H9 (cell line): ENCODE measurements around the gene GAS2. TPM values are rescaled to one million over a fixed set of nuclear protein-coding genes. Genes with fewer than 3 reads are reported as not detected.

Experiments used
- DNase-seq: peaks from one replicate; pipeline ENCODE4 v3.0.0-alpha.2; 2017
- H2AFZ ChIP-seq: one replicate; pipeline ENCODE4 v1.6.1; 2013; ENCODE audit warnings: mild to moderate bottlenecking, low read length, control low read depth, moderate library complexity
- H2AK5ac ChIP-seq: 2 replicates; pipeline ENCODE4 v1.6.1; 2013; ENCODE audit warnings: low read length, control low read depth, mixed read lengths; ENCODE audit not compliant: insufficient read length
- H2BK120ac ChIP-seq: one replicate; pipeline ENCODE4 v1.6.1; 2013; ENCODE audit warnings: low read depth, mild to moderate bottlenecking, low read length, control low read depth, inconsistent platforms; ENCODE audit not compliant: poor library complexity, severe bottlenecking
- H2BK12ac ChIP-seq: 2 replicates; pipeline ENCODE4 v1.6.1; 2013; ENCODE audit warnings: low read length, control low read depth, mixed read lengths, low read depth; ENCODE audit not compliant: insufficient read length
- H2BK15ac ChIP-seq: 2 replicates; pipeline ENCODE4 v1.6.1; 2013; ENCODE audit warnings: low read depth, low read length, control low read depth
- H2BK20ac ChIP-seq: one replicate; pipeline ENCODE4 v1.6.1; 2013; ENCODE audit warnings: low read depth, mild to moderate bottlenecking, low read length, control low read depth, inconsistent platforms; ENCODE audit not compliant: poor library complexity, severe bottlenecking
- H2BK5ac ChIP-seq: 2 replicates; pipeline ENCODE4 v1.6.1; 2013; ENCODE audit warnings: low read length, control low read depth, mixed read lengths; ENCODE audit not compliant: insufficient read length
- H3K14ac ChIP-seq: 2 replicates; pipeline ENCODE4 v1.6.1; 2013; ENCODE audit warnings: low read length, control low read depth; ENCODE audit not compliant: insufficient read depth
- H3K18ac ChIP-seq: 2 replicates; pipeline ENCODE4 v1.6.1; 2013; ENCODE audit warnings: low read depth, mild to moderate bottlenecking, mixed read lengths, low read length, control low read depth; ENCODE audit not compliant: insufficient read length
- H3K23ac ChIP-seq: 2 replicates; pipeline ENCODE4 v1.6.1; 2013; ENCODE audit warnings: low read length, control low read depth, mixed read lengths, low read depth; ENCODE audit not compliant: insufficient read length
- H3K23me2 ChIP-seq: 2 replicates; pipeline ENCODE4 v1.6.1; 2013; ENCODE audit warnings: low read depth, mild to moderate bottlenecking, mixed read lengths, low read length, control low read depth; ENCODE audit not compliant: insufficient read length, poor library complexity, severe bottlenecking
- H3K27ac ChIP-seq: 2 replicates; pipeline ENCODE4 v1.5.1; 2013; ENCODE audit warnings: low read length, control low read depth, mixed read lengths, low read depth; ENCODE audit not compliant: insufficient read length
- H3K27me3 ChIP-seq: 2 replicates; pipeline ENCODE4 v1.6.1; 2013; ENCODE audit warnings: low read length, control low read depth, inconsistent platforms; ENCODE audit not compliant: insufficient read depth
- H3K4ac ChIP-seq: 2 replicates; pipeline ENCODE4 v1.6.1; 2013; ENCODE audit warnings: low read depth, mild to moderate bottlenecking, control low read depth, inconsistent platforms, low read length, moderate library complexity
- H3K4me1 ChIP-seq: 2 replicates; pipeline ENCODE4 v1.6.1; 2013; ENCODE audit warnings: low read length, control low read depth, inconsistent platforms; ENCODE audit not compliant: insufficient read depth
- H3K4me2 ChIP-seq: 2 replicates; pipeline ENCODE4 v1.6.1; 2013; ENCODE audit warnings: low read length, control low read depth, mixed read lengths; ENCODE audit not compliant: insufficient read length, insufficient read depth
- H3K56ac ChIP-seq: 2 replicates; pipeline ENCODE4 v1.6.1; 2013; ENCODE audit warnings: low read depth, mild to moderate bottlenecking, mixed read lengths, low read length, control low read depth; ENCODE audit not compliant: insufficient read length
- H3K79me1 ChIP-seq: 2 replicates; pipeline ENCODE4 v1.6.1; 2013; ENCODE audit warnings: low read depth, mild to moderate bottlenecking, moderate library complexity, low read length, control low read depth, inconsistent platforms; ENCODE audit not compliant: insufficient read depth, poor library complexity, severe bottlenecking
- H3K79me2 ChIP-seq: 2 replicates; pipeline ENCODE4 v1.6.1; 2013; ENCODE audit warnings: low read length, control low read depth, inconsistent platforms; ENCODE audit not compliant: insufficient read depth
- H3K9ac ChIP-seq: 2 replicates; pipeline ENCODE4 v1.6.1; 2013; ENCODE audit warnings: low read length, control low read depth, mixed read lengths; ENCODE audit not compliant: insufficient read length; ENCODE audit errors: extremely low read depth
- H3K9me3 ChIP-seq: one replicate; pipeline ENCODE4 v1.6.1; 2013; ENCODE audit warnings: low read depth, low read length, inconsistent platforms; ENCODE audit not compliant: control insufficient read depth
- H3T11ph ChIP-seq: one replicate; pipeline ENCODE4 v1.6.1; 2013; ENCODE audit warnings: mild to moderate bottlenecking, low read length, control low read depth, inconsistent platforms
- H4K20me1 ChIP-seq: one replicate; pipeline ENCODE4 v1.6.1; 2013; ENCODE audit not compliant: control insufficient read depth, insufficient read length, insufficient read depth
- H4K5ac ChIP-seq: 2 replicates; pipeline ENCODE4 v1.6.1; 2013; ENCODE audit warnings: low read depth, mild to moderate bottlenecking, mixed read lengths, low read length, control low read depth; ENCODE audit not compliant: insufficient read length
- H4K8ac ChIP-seq: replicated peaks from 2 replicates; pipeline ENCODE4 v1.6.1; 2013; ENCODE audit warnings: low read length, control low read depth, mixed read lengths, low read depth; ENCODE audit not compliant: insufficient read length
- H4K91ac ChIP-seq: 2 replicates; pipeline ENCODE4 v1.6.1; 2013; ENCODE audit warnings: low read depth, mild to moderate bottlenecking, moderate library complexity, mixed read lengths, low read length, control low read depth; ENCODE audit not compliant: insufficient read length
- H3K27ac Mint-ChIP-seq, 3 experiments: 2 replicates in 2 of 3; 3 replicates in 1 of 3; pipeline ENCODE4 v1.8.0; 2020 to 2021; ENCODE audit warnings: mixed read lengths in 3 of 3, mild to moderate bottlenecking in 1 of 3, moderate library complexity in 1 of 3
- H3K27me3 Mint-ChIP-seq: 2 replicates; pipeline ENCODE4 v1.8.0; 2021; ENCODE audit warnings: low read depth, mild to moderate bottlenecking, moderate library complexity, mixed read lengths
- H3K36me3 Mint-ChIP-seq, 3 experiments: 2 replicates in 2 of 3; 3 replicates in 1 of 3; pipeline ENCODE4 v1.8.0; 2020 to 2021; ENCODE audit warnings: low read depth in 3 of 3, mixed read lengths in 3 of 3; ENCODE audit not compliant: insufficient read depth in 1 of 3
- H3K4me1 Mint-ChIP-seq, 2 experiments: 2 replicates each; pipeline ENCODE4 v1.8.0; 2020; ENCODE audit warnings: mixed read lengths in 2 of 2
- H3K4me3 Mint-ChIP-seq, 2 experiments: 2 replicates in 1 of 2; 3 replicates in 1 of 2; pipeline ENCODE4 v1.8.0; 2020 to 2021; ENCODE audit warnings: mild to moderate bottlenecking in 2 of 2, mixed read lengths in 2 of 2, moderate library complexity in 1 of 2
- H3K9me3 Mint-ChIP-seq, 2 experiments: 2 replicates in 1 of 2; 3 replicates in 1 of 2; pipeline ENCODE4 v1.8.0; 2020; ENCODE audit warnings: mild to moderate bottlenecking in 2 of 2, mixed read lengths in 2 of 2, moderate library complexity in 1 of 2
- WGBS: extraction: QIAGEN DNeasy Blood & Tissue Kit; methylation state at CpG from one replicate; pipeline ENCODE4 v1.1.7; 2013; ENCODE audit warnings: missing lambda C conversion rate, low lambda C conversion rate, mixed read lengths; ENCODE audit not compliant: insufficient read length; ENCODE audit errors: extremely low coverage; 5-methylcytosine and 5-hydroxymethylcytosine counted together
- total RNA-seq: library from RNA; stranded (reverse); gene quantifications from 2 replicates; pipeline ENCODE4 v1.2.1, GENCODE V29; 2021
- TF ChIP-seq, protein P1 (sequence below): fragments of 200-600 bp; sonication (generic); conservative IDR thresholded peaks from 3 replicates; pipeline ENCODE4 v1.8.0; 2021; ENCODE audit warnings: antibody characterized with exemption, mild to moderate bottlenecking

Gene GAS2
- total RNA-seq, 1 experiment from 2014 or later: 1.7 TPM

GRCh38 chr11:22617868-22618267, 48.5 kb upstream of the GAS2 start:
- Histone ChIP-seq H4K91ac (no peak overlapping the region), H2BK12ac (no peak overlapping the region), H3K27ac (no peak overlapping the region), H3K4me1 (no peaks in the 10 kb centered on the region), H3K27me3 (no peaks in the 10 kb centered on the region), H2BK15ac (no peak overlapping the region), H3K23ac (no peak overlapping the region), H3K56ac (no peak overlapping the region), H3K4ac (no peak overlapping the region), H3K4me2 (no peak overlapping the region), H2BK5ac (no peak overlapping the region), H3K79me1 (no peaks in the 10 kb centered on the region), H3K9ac (no peak overlapping the region), H2BK120ac (no peak overlapping the region), H3T11ph (no peak overlapping the region), H2AK5ac (no peak overlapping the region), H3K23me2 (no peaks in the 10 kb centered on the region), H3K18ac (no peak overlapping the region), H4K5ac (no peak overlapping the region), H3K79me2 (no peaks in the 10 kb centered on the region), H2BK20ac (no peak overlapping the region), H2AFZ (no peak overlapping the region), H3K9me3 (no peaks in the 10 kb centered on the region), H4K8ac (no peak overlapping the region), H4K20me1 (no peaks in the 10 kb centered on the region), H3K14ac (no peak overlapping the region)
- DNase-seq: no peak
- Mint-ChIP-seq H3K4me3 (no peak overlapping the region), H3K4me1 (0 out of 4 replicates have a peak, but pooled peaks cover 0 to under 1% of the 10 kb centered on the region in 2 experiments), H3K36me3 (no peaks in the 10 kb centered on the region), H3K27ac (no peak overlapping the region), H3K27me3 (no peaks in the 10 kb centered on the region), H3K9me3 (no peaks in the 10 kb centered on the region)
- TF ChIP-seq, protein P1, sequence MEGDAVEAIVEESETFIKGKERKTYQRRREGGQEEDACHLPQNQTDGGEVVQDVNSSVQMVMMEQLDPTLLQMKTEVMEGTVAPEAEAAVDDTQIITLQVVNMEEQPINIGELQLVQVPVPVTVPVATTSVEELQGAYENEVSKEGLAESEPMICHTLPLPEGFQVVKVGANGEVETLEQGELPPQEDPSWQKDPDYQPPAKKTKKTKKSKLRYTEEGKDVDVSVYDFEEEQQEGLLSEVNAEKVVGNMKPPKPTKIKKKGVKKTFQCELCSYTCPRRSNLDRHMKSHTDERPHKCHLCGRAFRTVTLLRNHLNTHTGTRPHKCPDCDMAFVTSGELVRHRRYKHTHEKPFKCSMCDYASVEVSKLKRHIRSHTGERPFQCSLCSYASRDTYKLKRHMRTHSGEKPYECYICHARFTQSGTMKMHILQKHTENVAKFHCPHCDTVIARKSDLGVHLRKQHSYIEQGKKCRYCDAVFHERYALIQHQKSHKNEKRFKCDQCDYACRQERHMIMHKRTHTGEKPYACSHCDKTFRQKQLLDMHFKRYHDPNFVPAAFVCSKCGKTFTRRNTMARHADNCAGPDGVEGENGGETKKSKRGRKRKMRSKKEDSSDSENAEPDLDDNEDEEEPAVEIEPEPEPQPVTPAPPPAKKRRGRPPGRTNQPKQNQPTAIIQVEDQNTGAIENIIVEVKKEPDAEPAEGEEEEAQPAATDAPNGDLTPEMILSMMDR: peak; percentile 14; the same call in 1 of the 3 replicates
- WGBS: no CpG with 5 or more reads among the region's 5 CpGs
